SKM-1 treated with dmso at 0.1 percent for 144 hours (cell line): ENCODE measurements around the gene CHAC2.
"Not testable (repeated sequence)": the region's sequence is repeated elsewhere in the genome, so short reads cannot be mapped to it uniquely, and the experiment has no call there.

Experiments used
- DNase-seq: peaks from one replicate; lab custom pipeline; 2025; ENCODE audit not compliant: unreplicated experiment; lab: John Stamatoyannopoulos, UW

Gene CHAC2

GRCh38 chr2:53777134-53777533 is 9.5 kb downstream of the CHAC2 start:
- DNase-seq: no peak

- no peak for DNase-seq
Observed at GRCh38 chr2:53778536-53779162, 11.0 kb downstream of the CHAC2 start.

- DNase-seq: no peak
Observed at GRCh38 chr2:53780056-53780455, 12.5 kb downstream of the CHAC2 start.

GRCh38 chr2:53782676-53783075 is 15.1 kb downstream of the CHAC2 start:
- no peak for DNase-seq

- no peak for DNase-seq
Observed at GRCh38 chr2:53784436-53784835, 16.8 kb downstream of the CHAC2 start.

- no peak for DNase-seq
Observed at GRCh38 chr2:53785366-53785765, 17.8 kb downstream of the CHAC2 start.

GRCh38 chr2:53786352-53786704 is 18.7 kb downstream of the CHAC2 start:
- DNase-seq: no peak

- peak; percentile 83 for DNase-seq
Observed at GRCh38 chr2:53786705-53787613, 19.4 kb downstream of the CHAC2 start, which contains the start of the genes ASB3 and ERLEC1. ASB3 (minus strand) TSS chr2:53786953; CDS start chr2:53765572, 21,381 bp downstream. ERLEC1 (plus strand) TSS chr2:53787044; CDS start chr2:53787211, 167 bp downstream.

GRCh38 chr2:53787614-53788289 is 20.1 kb downstream of the CHAC2 start:
- DNase-seq: no peak

- no peak for DNase-seq
Observed at GRCh38 chr2:53793261-53793660, 25.7 kb downstream of the CHAC2 start.

- no peak for DNase-seq
Observed at GRCh38 chr2:53793821-53794220, 26.2 kb downstream of the CHAC2 start.

GRCh38 chr2:53801547-53801946 is 33.9 kb downstream of the CHAC2 start:
- DNase-seq: no peak

GRCh38 chr2:53802617-53803151 is 35.1 kb downstream of the CHAC2 start:
- DNase-seq: no peak

- DNase-seq: no peak
Observed at GRCh38 chr2:53811601-53812000, 44.0 kb downstream of the CHAC2 start.

- DNase-seq: no peak
Observed at GRCh38 chr2:53813151-53813550, 45.5 kb downstream of the CHAC2 start.

GRCh38 chr2:53818854-53819435 is 51.3 kb downstream of the CHAC2 start:
- DNase-seq: no peak

- DNase-seq: no peak
Observed at GRCh38 chr2:53819634-53820033, 52.0 kb downstream of the CHAC2 start.

- no peak for DNase-seq
Observed at GRCh38 chr2:53820048-53820447, 52.4 kb downstream of the CHAC2 start.

- DNase-seq: no peak
Observed at GRCh38 chr2:53820711-53821110, 53.1 kb downstream of the CHAC2 start.

- DNase-seq: no peak
Observed at GRCh38 chr2:53821810-53822209, 54.2 kb downstream of the CHAC2 start.

GRCh38 chr2:53823639-53824038 is 56.0 kb downstream of the CHAC2 start:
- not testable (repeated sequence) for DNase-seq
